HepG2 (cell line): ENCODE results near the gene PRM2. TPM values are rescaled to one million over a fixed set of nuclear protein-coding genes. Genes with fewer than 3 reads are reported as not detected.

Experiments
- ELF3 ChIP-seq: IDR thresholded peaks from 2 replicates; pipeline ENCODE4 v1.6.1; 2016; ENCODE audit warnings: missing genetic modification reagents, missing compliant biosample characterization
- TARDBP ChIP-seq: sonication (generic); formaldehyde crosslinking; IDR thresholded peaks from 2 replicates; pipeline ENCODE4 v1.8.0; 2022; ENCODE audit warnings: mild to moderate bottlenecking, missing genetic modification reagents
- ZNF160 ChIP-seq: sonication (generic); formaldehyde crosslinking; IDR thresholded peaks from 2 replicates; pipeline ENCODE4 v1.8.0; 2022; ENCODE audit warnings: mild to moderate bottlenecking, inconsistent platforms, missing genetic modification reagents
- ZNF33A ChIP-seq: sonication (generic); formaldehyde crosslinking; IDR thresholded peaks from 2 replicates; pipeline ENCODE4 v1.5.1; 2020; ENCODE audit warnings: missing genetic modification reagents, mild to moderate bottlenecking, moderate library complexity, borderline replicate concordance
- ZNF543 ChIP-seq: sonication (generic); formaldehyde crosslinking; IDR thresholded peaks from 2 replicates; pipeline ENCODE4 v1.4.0; 2020; ENCODE audit warnings: mild to moderate bottlenecking, missing genetic modification reagents
- polyA plus RNA-seq, 8 experiments: library from polyadenylated mRNA; depleted of rRNA in 3 of 8; stranded (reverse) in 7 of 8; unstranded in 1 of 8; fragments of >200 nt; fragmentation: Illumina TruSeq in 4 of 8; extraction: Trizol in 4 of 8; gene quantifications; 2 replicates each; pipeline versions ENCODE4 v1.2.1 to v1.2.3, GENCODE V29; 2011 to 2016; ENCODE audit warnings: low read depth in 4 of 8, missing spikeins in 1 of 8, mixed read lengths in 1 of 8; ENCODE audit not compliant: insufficient read depth in 1 of 8
- total RNA-seq, 5 experiments: library from RNA; depleted of rRNA; stranded (reverse); fragments of >200 nt; fragmentation: Illumina TruSeq; extraction: Trizol; gene quantifications; 2 replicates each; pipeline ENCODE4 v1.2.3, GENCODE V29; 2016; ENCODE audit warnings: low read depth in 1 of 5
- TF ChIP-seq, protein P1 (sequence below): sonication (generic); formaldehyde crosslinking; IDR thresholded peaks from 2 replicates; pipeline ENCODE4 v1.4.0; 2020; ENCODE audit warnings: mild to moderate bottlenecking, missing genetic modification reagents
- TF ChIP-seq, protein P2 (sequence below): sonication (generic); formaldehyde crosslinking; IDR thresholded peaks from 2 replicates; pipeline ENCODE4 v1.4.0; 2020; ENCODE audit warnings: missing genetic modification reagents
- TF ChIP-seq, protein P3 (sequence below): IDR thresholded peaks from 2 replicates; pipeline ENCODE4 v1.6.1; 2016; ENCODE audit warnings: low read depth, borderline replicate concordance
- TF ChIP-seq, protein P4 (sequence below): sonication (generic); formaldehyde crosslinking; IDR thresholded peaks from 2 replicates; pipeline ENCODE4 v1.5.1; 2020; ENCODE audit warnings: mild to moderate bottlenecking, missing genetic modification reagents
- TF ChIP-seq, protein P5 (sequence below): sonication (generic); formaldehyde crosslinking; IDR thresholded peaks from 2 replicates; pipeline ENCODE4 v1.9.0; 2022; ENCODE audit warnings: missing genetic modification reagents, mild to moderate bottlenecking, borderline replicate concordance

PRM2 gene
- total and polyA plus RNA-seq, 2 of the 13 experiments (the other 11 are each of a cell fraction or from before 2014, with no cell fraction given): 0.54 TPM; not detected in 1

DNA sequence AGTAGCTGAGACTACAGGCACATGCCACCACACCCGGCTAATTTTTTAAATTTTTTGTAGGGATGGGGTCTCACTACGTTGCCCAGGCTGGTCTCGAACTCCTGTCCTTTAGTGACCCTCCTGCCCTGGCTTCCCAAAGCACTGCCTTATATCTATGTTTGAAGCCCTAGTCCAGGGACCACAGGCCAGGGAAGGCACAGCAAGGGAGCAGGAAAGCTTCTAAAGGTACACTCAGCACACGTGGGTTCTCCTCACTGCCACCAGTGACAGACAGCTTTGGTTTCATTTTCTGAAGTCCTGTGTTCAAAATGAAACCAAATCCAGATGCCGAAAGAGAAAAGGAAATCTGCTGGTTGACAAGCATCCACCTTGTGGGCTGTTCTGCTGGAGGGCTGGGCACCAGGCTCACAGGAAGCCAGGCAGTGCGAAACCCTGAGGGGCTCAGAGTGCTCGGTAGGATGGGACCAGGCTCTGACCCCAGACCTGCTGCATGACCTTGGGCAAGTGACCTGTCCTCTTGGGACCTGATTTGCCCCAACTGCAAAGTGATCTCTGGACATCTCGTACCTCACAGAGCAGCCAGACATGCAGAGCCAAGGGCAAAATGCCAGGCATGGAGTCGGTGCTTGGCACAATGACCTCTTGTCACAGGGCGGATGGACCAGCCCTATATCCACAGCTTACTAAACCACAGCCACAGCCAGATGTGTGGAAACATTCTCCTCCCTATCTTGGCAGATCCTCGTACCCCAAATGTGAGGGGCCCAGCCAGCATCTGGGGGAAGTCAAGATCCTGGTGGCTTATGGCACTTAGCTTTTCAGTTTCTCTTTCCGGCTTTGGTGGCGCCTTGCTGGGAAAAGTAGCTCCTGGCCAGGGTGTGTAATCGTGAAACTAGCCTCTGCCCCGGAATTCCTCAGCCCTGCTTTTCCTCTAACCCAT lies 17.5 kb downstream of the PRM2 start (continued):
- TF ChIP-seq, protein P1, sequence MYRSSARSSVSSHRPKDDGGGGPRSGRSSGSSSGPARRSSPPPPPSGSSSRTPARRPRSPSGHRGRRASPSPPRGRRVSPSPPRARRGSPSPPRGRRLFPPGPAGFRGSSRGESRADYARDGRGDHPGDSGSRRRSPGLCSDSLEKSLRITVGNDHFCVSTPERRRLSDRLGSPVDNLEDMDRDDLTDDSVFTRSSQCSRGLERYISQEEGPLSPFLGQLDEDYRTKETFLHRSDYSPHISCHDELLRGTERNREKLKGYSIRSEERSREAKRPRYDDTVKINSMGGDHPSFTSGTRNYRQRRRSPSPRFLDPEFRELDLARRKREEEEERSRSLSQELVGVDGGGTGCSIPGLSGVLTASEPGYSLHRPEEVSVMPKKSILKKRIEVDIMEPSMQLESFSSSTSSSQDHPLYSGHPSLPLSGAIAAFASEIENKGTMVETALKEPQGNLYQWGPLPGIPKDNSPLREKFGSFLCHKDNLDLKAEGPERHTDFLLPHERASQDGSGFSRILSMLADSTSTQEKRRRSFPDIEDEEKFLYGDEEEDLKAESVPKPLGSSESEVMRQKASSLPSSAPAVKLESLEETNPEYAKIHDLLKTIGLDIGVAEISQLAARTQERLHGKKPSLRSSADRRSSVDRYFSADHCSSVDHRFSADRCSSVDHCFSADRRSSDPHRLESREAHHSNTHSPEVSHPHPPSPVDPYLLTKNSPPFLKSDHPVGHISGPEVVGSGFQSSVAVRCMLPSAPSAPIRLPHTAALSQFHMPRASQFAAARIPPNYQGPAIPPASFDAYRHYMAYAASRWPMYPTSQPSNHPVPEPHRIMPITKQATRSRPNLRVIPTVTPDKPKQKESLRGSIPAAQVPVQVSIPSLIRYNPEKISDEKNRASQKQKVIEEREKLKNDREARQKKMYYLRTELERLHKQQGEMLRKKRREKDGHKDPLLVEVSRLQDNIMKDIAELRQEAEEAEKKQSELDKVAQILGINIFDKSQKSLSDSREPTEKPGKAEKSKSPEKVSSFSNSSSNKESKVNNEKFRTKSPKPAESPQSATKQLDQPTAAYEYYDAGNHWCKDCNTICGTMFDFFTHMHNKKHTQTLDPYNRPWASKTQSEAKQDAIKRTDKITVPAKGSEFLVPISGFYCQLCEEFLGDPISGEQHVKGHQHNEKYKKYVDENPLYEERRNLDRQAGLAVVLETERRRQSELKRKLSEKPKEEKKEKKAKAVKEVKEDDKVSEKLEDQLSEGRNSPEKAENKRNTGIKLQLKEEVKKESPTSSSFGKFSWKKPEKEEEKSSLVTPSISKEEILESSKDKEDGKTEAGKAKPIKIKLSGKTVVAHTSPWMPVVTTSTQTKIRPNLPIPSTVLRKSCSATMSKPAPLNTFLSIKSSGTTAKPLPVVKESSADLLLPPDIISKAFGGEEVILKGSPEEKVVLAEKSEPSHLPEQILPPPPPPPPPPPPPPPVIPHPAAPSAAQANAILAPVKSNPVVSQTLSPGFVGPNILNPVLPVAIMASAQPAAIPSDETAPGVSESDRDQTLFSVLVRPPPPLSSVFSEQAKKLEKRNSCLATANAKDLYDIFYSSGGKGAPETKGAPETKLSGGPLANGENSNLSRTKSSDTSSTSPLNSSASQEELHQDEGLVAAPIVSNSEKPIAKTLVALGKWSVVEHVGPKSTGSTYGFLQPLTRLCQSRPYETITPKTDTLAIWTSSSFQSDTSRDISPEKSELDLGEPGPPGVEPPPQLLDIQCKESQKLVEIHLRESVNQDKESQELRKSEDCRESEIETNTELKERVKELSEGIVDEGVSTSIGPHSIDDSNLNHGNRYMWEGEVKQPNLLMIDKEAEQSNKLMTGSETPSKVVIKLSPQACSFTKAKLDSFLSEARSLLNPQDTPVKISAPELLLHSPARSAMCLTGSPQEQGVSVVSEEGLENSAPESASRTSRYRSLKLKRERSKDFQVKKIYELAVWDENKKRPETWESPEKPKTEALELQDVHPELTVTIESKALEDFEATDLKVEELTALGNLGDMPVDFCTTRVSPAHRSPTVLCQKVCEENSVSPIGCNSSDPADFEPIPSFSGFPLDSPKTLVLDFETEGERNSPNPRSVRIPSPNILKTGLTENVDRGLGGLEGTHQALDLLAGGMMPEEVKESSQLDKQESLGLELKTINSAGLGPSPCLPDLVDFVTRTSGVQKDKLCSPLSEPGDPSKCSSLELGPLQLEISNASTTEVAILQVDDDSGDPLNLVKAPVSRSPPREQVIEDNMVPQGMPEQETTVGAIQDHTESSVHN (CRISPR knock-in tag): peak; percentile 65; the same call in 1 of the 2 replicates
- TF ChIP-seq, protein P2, sequence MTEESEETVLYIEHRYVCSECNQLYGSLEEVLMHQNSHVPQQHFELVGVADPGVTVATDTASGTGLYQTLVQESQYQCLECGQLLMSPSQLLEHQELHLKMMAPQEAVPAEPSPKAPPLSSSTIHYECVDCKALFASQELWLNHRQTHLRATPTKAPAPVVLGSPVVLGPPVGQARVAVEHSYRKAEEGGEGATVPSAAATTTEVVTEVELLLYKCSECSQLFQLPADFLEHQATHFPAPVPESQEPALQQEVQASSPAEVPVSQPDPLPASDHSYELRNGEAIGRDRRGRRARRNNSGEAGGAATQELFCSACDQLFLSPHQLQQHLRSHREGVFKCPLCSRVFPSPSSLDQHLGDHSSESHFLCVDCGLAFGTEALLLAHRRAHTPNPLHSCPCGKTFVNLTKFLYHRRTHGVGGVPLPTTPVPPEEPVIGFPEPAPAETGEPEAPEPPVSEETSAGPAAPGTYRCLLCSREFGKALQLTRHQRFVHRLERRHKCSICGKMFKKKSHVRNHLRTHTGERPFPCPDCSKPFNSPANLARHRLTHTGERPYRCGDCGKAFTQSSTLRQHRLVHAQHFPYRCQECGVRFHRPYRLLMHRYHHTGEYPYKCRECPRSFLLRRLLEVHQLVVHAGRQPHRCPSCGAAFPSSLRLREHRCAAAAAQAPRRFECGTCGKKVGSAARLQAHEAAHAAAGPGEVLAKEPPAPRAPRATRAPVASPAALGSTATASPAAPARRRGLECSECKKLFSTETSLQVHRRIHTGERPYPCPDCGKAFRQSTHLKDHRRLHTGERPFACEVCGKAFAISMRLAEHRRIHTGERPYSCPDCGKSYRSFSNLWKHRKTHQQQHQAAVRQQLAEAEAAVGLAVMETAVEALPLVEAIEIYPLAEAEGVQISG (CRISPR knock-in tag): peak; percentile 47
- TF ChIP-seq ELF3 (peak; percentile 6), ZNF160 (CRISPR knock-in tag) (no peak), ZNF33A (CRISPR knock-in tag) (0 out of 2 replicates have a peak, but pooled peaks have one; percentile 42), TARDBP (peak; percentile 54; the same call in 1 of the 2 replicates), ZNF543 (CRISPR knock-in tag) (no peak; the same call in 1 of the 2 replicates)
- TF ChIP-seq, protein P3, sequence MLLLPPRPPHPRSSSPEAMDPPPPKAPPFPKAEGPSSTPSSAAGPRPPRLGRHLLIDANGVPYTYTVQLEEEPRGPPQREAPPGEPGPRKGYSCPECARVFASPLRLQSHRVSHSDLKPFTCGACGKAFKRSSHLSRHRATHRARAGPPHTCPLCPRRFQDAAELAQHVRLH (CRISPR knock-in tag): peak; percentile 49; the same call in 1 of the 2 replicates
- TF ChIP-seq, protein P4, sequence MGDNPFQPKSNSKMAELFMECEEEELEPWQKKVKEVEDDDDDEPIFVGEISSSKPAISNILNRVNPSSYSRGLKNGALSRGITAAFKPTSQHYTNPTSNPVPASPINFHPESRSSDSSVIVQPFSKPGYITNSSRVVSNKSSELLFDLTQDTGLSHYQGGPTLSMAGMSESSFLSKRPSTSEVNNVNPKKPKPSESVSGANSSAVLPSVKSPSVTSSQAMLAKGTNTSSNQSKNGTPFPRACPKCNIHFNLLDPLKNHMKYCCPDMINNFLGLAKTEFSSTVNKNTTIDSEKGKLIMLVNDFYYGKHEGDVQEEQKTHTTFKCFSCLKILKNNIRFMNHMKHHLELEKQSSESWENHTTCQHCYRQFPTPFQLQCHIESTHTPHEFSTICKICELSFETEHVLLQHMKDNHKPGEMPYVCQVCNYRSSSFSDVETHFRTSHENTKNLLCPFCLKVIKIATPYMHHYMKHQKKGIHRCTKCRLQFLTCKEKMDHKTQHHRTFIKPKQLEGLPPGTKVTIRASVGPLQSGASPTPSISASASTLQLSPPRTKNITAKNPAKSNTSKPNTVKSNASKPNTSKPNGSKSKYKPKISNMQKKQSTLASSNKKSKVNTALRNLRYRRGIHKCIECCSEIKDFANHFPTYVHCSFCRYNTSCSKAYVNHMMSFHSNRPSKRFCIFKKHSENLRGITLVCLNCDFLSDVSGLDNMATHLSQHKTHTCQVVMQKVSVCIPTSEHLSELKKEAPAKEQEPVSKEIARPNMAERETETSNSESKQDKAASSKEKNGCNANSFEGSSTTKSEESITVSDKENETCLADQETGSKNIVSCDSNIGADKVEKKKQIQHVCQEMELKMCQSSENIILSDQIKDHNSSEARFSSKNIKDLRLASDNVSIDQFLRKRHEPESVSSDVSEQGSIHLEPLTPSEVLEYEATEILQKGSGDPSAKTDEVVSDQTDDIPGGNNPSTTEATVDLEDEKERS: no peak
- TF ChIP-seq, protein P5, sequence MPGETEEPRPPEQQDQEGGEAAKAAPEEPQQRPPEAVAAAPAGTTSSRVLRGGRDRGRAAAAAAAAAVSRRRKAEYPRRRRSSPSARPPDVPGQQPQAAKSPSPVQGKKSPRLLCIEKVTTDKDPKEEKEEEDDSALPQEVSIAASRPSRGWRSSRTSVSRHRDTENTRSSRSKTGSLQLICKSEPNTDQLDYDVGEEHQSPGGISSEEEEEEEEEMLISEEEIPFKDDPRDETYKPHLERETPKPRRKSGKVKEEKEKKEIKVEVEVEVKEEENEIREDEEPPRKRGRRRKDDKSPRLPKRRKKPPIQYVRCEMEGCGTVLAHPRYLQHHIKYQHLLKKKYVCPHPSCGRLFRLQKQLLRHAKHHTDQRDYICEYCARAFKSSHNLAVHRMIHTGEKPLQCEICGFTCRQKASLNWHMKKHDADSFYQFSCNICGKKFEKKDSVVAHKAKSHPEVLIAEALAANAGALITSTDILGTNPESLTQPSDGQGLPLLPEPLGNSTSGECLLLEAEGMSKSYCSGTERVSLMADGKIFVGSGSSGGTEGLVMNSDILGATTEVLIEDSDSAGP (CRISPR knock-in tag): peak; percentile 92; the same call in 1 of the 2 replicates
